GM21515 (cell line): ENCODE data around the gene EZR.
"Not testable (repeated sequence)": the region's sequence is repeated elsewhere in the genome, so short reads cannot be mapped to it uniquely, and the experiment has no call there.

Source experiments
- ATAC-seq: cut with Tn5 transposase; IDR thresholded peaks from one replicate; pipeline ENCODE4 v1.9.1; 2021; ENCODE audit not compliant: unreplicated experiment

EZR gene

GRCh38 chr6:158799051-158799792 lies 19.9 kb downstream of the EZR start:
- no peak for ATAC-seq

- ATAC-seq: no peak
Observed at GRCh38 chr6:158798311-158798710, 20.9 kb downstream of the EZR start.

DNA sequence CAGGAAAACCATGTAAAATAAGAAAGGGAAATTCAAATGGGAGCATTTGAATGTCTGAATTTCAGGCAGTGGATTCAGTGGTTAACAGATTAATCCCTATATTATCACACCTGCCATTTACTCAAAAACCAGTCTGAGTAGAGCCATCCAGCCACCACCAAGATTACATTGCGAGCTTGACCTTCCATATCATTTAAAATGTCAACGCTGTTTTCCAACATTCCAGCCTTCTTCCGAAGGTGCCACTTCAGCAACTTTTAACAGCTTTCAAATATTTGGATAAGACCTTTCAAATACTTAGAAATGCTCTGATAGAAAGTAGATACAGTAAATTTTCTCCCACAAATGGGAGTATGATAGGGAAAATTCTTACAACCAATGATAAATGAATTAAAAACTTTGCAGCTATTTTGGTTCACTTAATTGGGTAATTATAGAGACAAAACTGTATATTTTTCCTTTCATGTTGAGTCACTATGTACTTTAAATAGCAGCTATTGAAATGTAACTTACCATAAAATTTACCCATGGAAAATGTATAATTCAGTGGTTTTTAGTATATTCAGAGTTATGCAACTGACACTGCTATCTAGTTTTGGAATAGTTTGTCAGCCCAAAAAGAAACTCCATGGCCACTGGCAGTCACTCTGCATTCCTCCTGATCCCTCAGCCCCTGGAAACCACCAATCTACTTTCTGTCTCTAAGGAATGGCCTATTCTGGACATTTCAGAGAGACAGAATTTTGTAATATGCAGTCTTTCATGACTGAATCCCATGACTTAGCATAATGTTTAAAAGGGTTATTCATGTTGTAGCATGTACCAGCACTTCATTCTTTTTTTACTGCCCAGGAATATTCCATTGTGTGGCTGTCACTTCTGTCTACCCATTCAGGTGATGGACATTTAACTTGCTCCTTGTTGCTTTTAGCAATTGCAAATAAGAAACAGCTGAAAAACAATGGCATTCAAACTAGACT lies 21.5 kb downstream of the EZR start:
- ATAC-seq: no peak

GRCh38 chr6:158796353-158796752 lies 22.8 kb downstream of the EZR start:
- no peak for ATAC-seq

DNA sequence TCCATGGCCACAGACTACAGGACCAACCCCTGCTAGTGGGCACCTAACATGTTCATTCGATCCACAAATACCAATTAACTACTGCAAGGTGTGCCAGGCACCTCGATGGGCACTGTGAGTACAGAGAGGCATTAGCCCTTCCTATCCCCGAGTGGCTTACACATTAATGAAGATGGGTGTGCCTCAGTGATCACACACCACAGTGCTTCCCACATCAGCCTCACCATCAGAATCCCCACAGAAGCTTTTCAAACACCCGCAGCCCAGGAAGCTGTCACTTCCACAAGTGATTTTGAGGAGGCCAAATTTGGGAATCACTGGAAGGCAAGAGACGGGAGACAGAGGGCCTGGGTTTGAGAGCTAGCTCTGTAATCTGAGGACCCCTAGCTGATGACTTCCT lies 23.7 kb downstream of the EZR start:
- no peak for ATAC-seq

- ATAC-seq: peak; percentile 58
Observed at GRCh38 chr6:158793432-158793831, 25.7 kb downstream of the EZR start.

DNA sequence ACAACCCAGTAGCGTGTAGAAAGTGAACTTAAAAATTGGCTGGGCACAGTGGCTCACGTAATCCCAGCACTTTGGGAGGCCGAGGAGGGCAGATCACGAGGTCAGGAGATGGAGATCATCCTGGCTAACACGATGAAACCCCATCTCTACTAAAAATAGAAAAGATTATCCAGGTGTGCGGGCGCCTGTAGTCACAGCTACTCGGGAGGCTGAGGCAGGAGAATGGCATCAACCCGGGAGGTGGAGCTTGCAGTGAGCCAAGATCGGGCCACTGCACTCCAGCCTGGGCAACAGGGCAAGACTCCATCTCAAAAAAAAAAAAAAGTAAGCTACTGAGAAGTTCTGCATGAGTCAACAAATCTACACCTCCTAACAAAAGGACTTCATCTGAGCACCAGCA lies 26.7 kb downstream of the EZR start:
- not testable (repeated sequence) for ATAC-seq

- ATAC-seq: no peak
Observed at GRCh38 chr6:158791274-158791855, 27.8 kb downstream of the EZR start.

DNA sequence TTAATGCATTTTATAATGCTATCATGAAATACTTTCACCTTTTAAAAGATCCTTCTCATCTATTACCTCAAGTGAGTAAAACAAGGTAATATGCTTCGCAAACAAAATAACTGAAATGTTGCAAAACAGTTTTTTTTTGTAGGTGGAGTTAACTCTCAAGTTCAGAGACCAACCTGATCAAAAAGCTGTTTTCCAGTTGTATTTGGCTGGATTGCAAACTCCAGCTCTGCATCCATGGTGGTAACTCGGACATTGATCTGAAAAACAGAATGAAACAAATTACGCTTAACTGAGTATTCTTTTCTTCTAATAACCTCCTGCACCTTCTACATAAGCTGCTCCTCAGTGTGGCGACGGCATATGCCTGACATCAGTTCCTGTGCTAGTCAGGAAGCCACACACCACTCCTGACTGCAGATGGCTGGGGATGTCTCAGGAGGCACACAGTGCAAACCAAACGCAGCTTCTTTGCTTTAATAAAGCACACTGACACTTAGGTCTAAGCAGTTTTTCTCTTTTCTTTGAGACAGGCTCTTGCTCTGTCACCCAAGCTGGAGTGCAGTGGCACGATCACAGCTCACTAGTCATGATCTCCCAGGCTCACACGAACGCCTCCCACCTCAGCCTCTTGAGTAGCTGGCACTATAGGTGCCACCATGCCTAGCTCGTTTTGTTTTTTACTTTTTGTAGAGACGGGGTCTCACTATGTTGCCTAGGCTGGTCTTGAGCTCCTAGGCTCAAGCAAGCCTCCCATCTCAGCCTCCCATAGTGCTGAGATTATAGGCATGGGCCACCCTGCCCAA lies 29.9 kb downstream of the EZR start:
- ATAC-seq: no peak

DNA sequence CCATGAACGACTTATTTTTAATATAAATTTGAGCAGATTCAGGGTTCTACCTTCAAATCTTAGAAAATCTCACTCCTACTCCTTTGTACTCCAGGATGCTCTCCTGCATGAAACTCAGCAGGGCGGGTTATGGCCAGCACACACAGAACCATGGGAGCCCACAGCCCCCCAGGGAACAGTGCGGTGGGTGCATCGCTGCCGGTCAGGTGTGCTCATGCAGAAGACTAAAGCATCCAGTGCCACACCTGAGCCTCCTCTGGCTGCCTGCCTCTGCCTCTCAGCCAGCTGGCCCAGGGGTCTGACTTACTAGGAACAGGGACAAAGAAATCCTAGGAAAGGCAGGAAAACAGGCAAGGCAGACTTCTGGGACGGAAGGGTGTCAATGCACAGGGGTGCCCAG lies 31.8 kb downstream of the EZR start:
- ATAC-seq: no peak

- no peak for ATAC-seq
Observed at GRCh38 chr6:158786645-158787304, 32.4 kb downstream of the EZR start.

DNA sequence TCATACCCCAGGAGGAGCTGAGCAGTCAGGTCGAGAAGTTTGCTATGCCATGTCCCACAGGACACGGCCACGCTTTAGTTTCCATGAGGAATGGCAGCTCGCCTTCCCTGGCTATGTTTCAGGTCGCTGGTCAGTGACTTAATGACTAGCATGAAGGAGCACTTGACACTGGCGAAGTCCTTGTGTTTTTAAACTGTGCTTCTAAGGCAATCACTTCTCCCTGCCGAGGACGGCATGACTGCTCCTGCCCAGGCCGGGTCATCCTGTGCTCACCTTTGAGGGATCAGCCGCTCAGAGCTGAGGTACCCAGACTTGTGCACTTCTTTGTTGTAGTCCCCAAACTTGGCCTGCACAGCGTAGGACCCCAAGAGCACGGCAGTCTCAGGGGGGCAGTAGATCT lies 34.1 kb downstream of the EZR start:
- no peak for ATAC-seq

- ATAC-seq: no peak
Observed at GRCh38 chr6:158784505-158784904, 34.7 kb downstream of the EZR start.

DNA sequence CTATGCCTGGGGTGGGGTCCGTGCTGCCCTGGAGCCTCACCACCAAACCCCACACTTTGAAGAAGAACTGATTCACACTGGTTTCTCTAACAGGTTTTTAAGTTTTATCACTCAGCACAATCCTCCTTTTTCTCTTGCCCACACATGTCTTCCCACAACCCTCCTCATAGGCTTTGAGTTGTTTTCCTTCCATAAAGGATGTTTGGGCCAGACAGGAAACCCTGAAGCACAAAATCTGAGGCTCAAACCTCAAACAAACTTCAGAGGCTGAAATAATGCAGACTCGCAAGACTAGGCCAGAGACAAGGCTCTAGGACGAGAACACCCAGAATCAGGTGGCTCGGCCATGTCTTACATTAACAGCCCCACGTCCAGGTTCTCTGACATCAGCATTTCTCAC lies 35.3 kb downstream of the EZR start:
- ATAC-seq: no peak

GRCh38 chr6:158783167-158783450 lies 36.1 kb downstream of the EZR start:
- no peak for ATAC-seq

GRCh38 chr6:158782432-158783166 lies 36.6 kb downstream of the EZR start:
- ATAC-seq: no peak

DNA sequence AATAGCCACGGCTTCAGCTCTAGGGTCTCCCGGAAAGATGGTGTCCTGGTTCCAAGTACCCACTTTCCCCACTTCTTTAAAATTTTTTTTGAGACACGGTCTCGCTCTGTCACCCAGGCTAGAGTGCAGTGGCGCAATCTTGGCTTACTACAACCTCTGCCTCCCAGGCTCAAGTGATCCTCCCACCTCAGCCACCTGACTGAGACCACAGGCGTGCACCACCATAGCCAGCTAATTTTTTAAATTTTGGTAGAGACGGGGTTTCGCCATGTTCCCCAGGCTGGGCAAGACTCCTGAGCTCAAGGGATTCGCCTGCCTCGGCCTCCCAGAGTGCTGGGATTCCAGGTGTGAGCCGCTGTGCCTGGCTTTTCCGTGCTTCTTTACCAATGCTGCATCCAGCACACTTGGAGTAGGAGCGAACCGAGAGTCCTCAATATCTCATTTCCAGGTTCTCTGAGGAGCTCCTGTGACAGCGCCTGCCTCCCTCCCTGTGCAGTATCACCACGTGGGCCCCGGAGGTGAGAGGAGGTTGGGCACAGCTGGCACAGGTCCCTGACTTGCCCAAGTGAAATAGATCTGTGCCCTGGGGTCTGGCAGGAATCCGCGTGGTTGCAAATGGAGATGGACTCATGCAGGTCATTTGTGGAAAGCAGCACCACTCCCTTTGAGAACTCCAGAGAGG lies 37.3 kb downstream of the EZR start:
- ATAC-seq: no peak

DNA sequence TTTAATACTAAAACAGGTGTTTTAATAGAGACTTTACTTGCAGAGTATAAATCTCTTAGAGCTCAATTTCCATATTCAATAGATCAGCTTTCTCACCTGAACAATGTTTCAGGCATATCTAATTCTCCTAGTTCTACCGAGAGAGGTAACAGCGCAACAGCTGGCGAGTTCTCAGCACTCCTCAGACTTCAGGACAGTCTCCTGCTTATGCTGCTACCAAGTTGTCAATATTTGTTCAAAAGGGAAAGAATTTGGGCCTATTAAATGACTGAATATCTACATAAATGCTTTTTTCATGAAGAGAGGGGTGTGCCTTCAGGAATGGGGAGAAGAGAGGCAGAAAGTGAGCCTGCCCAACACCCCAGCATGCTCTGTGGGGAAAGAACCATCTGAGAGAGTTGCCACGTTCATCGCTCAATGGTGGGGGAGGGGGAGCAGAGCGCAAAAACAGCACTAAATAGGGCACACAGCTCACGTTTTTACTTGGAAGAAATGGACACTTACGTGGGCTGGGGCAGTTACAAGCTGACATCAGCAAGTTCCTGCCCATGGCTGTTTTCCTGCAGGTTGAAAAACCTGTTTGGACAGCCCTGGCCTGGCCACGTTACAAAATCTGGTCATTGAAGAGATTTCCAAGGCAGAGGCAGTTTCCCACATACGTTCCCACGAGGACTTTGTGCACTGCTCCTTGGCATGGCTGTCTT lies 38.0 kb downstream of the EZR start:
- ATAC-seq: no peak
